GM23338 (cell line): ENCODE data around the gene ESRP2. TPM values are rescaled to one million over a fixed set of nuclear protein-coding genes. Genes with fewer than 3 reads are reported as not detected.

Experiments used
- ATAC-seq: fragments of 200-7000 bp; cut with Tn5 transposase; 3 replicates; pipeline ENCODE4 v1.9.1; 2020
- DNase-seq: peaks from one replicate; pipeline ENCODE4 v3.0.0-alpha.2; 2015; ENCODE audit warnings: low spot score
- H2AFZ ChIP-seq: fragments of 200-600 bp; sonication (generic); 2 replicates; pipeline ENCODE4 v1.8.0; 2016; ENCODE audit warnings: antibody characterized with exemption, mild to moderate bottlenecking, moderate library complexity
- H3F3A ChIP-seq: fragments of 200-600 bp; sonication (generic); replicated peaks from 2 replicates; pipeline ENCODE4 v1.8.0; 2017; ENCODE audit warnings: antibody characterized with exemption, mixed run types, low read depth
- H3K27ac ChIP-seq: fragments of 200-600 bp; sonication (generic); 2 replicates; pipeline ENCODE4 v1.6.1; 2016; ENCODE audit warnings: low read depth
- H3K27me3 ChIP-seq: fragments of 200-600 bp; sonication (generic); 2 replicates; pipeline ENCODE4 v1.8.0; 2016; ENCODE audit warnings: mild to moderate bottlenecking, mixed run types, moderate library complexity; ENCODE audit not compliant: insufficient read depth
- H3K36me3 ChIP-seq: fragments of 200-600 bp; sonication (generic); 2 replicates; pipeline ENCODE4 v1.8.0; 2016; ENCODE audit warnings: mild to moderate bottlenecking; ENCODE audit not compliant: insufficient read depth
- H3K4me1 ChIP-seq: fragments of 200-600 bp; sonication (generic); 2 replicates; pipeline ENCODE4 v1.8.0; 2016; ENCODE audit warnings: mild to moderate bottlenecking, moderate library complexity; ENCODE audit not compliant: insufficient read depth
- H3K4me2 ChIP-seq: fragments of 200-600 bp; sonication (generic); 2 replicates; pipeline ENCODE4 v1.7.1; 2017; ENCODE audit warnings: mixed run types
- H3K4me3 ChIP-seq: fragments of 200-600 bp; sonication (generic); 2 replicates; pipeline ENCODE4 v1.6.1; 2016; ENCODE audit warnings: mixed run types
- H3K79me2 ChIP-seq: fragments of 200-600 bp; sonication (generic); replicated peaks from 2 replicates; pipeline ENCODE4 v1.8.0; 2017; ENCODE audit warnings: mild to moderate bottlenecking; ENCODE audit not compliant: insufficient read depth
- H3K9me2 ChIP-seq: fragments of 200-600 bp; sonication (generic); 2 replicates; pipeline ENCODE4 v1.8.0; 2017; ENCODE audit not compliant: insufficient read depth
- H4K20me1 ChIP-seq: fragments of 200-600 bp; sonication (generic); replicated peaks from 2 replicates; pipeline ENCODE4 v1.8.0; 2017; ENCODE audit warnings: mild to moderate bottlenecking; ENCODE audit not compliant: insufficient read depth
- H3K27ac Mint-ChIP-seq: 2 replicates; pipeline ENCODE4 v1.8.0; 2020; ENCODE audit warnings: inconsistent platforms, mild to moderate bottlenecking, moderate library complexity, mixed read lengths
- H3K27me3 Mint-ChIP-seq: 3 replicates; pipeline ENCODE4 v1.8.0; 2022; ENCODE audit warnings: low read depth, mild to moderate bottlenecking, moderate library complexity, mixed read lengths, inconsistent platforms; ENCODE audit not compliant: insufficient read depth, poor library complexity
- H3K36me3 Mint-ChIP-seq: 3 replicates; pipeline ENCODE4 v1.8.0; 2021; ENCODE audit warnings: low read depth, mild to moderate bottlenecking, inconsistent platforms, moderate library complexity, mixed read lengths
- H3K4me1 Mint-ChIP-seq: 3 replicates; pipeline ENCODE4 v1.8.0; 2020; ENCODE audit warnings: mild to moderate bottlenecking, inconsistent platforms, mixed read lengths
- H3K4me3 Mint-ChIP-seq: 3 replicates; pipeline ENCODE4 v1.8.0; 2021; ENCODE audit warnings: moderate library complexity, mild to moderate bottlenecking, inconsistent platforms, mixed read lengths
- H3K9me3 Mint-ChIP-seq: 3 replicates; pipeline ENCODE4 v1.8.0; 2020; ENCODE audit warnings: moderate library complexity, mild to moderate bottlenecking, inconsistent platforms, mixed read lengths
- CREB1 ChIP-seq: fragments of 250-450 bp; sonication (Bioruptor Pico); IDR thresholded peaks from 2 replicates; pipeline ENCODE4 v1.5.0; 2020; ENCODE audit warnings: low read depth, mild to moderate bottlenecking, moderate library complexity
- CTCF ChIP-seq, 2 experiments: fragments of 200-600 bp in 1 of 2; sonication (generic) in 1 of 2; conservative IDR thresholded peaks; 2 replicates each; pipeline versions ENCODE4 v1.5.1 to v1.6.1; 2016 to 2017; ENCODE audit warnings: antibody characterized with exemption in 2 of 2, low read depth in 2 of 2, mild to moderate bottlenecking in 2 of 2, moderate library complexity in 1 of 2
- ETS1 ChIP-seq: IDR thresholded peaks from 2 replicates; pipeline ENCODE4 v1.6.1; 2016; ENCODE audit warnings: antibody characterized with exemption
- EZH2 ChIP-seq: fragments of 200-600 bp; sonication (generic); IDR thresholded peaks from one replicate; pipeline ENCODE4 v1.8.0; 2017; ENCODE audit warnings: antibody characterized with exemption, mild to moderate bottlenecking, low read depth; ENCODE audit not compliant: unreplicated experiment
- EZH2phosphoT487 ChIP-seq: fragments of 200-600 bp; sonication (generic); IDR thresholded peaks from one replicate; pipeline ENCODE4 v1.8.1; 2018; ENCODE audit warnings: antibody characterized with exemption; ENCODE audit not compliant: unreplicated experiment
- JUNB ChIP-seq: IDR thresholded peaks from one replicate; pipeline ENCODE4 v1.6.1; 2016; ENCODE audit warnings: antibody characterized with exemption; ENCODE audit not compliant: unreplicated experiment
- NANOG ChIP-seq: IDR thresholded peaks from 2 replicates; pipeline ENCODE4 v1.6.1; 2016; ENCODE audit warnings: antibody characterized with exemption, borderline replicate concordance
- POLR2AphosphoS5 ChIP-seq: IDR thresholded peaks from 2 replicates; pipeline ENCODE4 v1.6.1; 2016; ENCODE audit warnings: antibody characterized with exemption, low read depth
- REST ChIP-seq: IDR thresholded peaks from one replicate; pipeline ENCODE4 v1.6.1; 2018; ENCODE audit warnings: antibody characterized with exemption; ENCODE audit not compliant: unreplicated experiment
- STAT1 ChIP-seq: IDR thresholded peaks from one replicate; pipeline ENCODE4 v1.6.1; 2016; ENCODE audit warnings: antibody characterized with exemption; ENCODE audit not compliant: unreplicated experiment
- ZNF114 ChIP-seq: fragments of 250-450 bp; sonication (Bioruptor Pico); IDR thresholded peaks from 2 replicates; pipeline ENCODE4 v1.5.0; 2020; ENCODE audit warnings: mild to moderate bottlenecking, moderate library complexity
- ZNF331 ChIP-seq: fragments of 250-450 bp; sonication (Bioruptor Pico); IDR thresholded peaks from 2 replicates; pipeline ENCODE4 v1.5.0; 2020; ENCODE audit warnings: low read depth, mild to moderate bottlenecking, moderate library complexity
- ZNF462 ChIP-seq: fragments of 250-450 bp; sonication (Bioruptor Pico); IDR thresholded peaks from 2 replicates; pipeline ENCODE4 v1.5.0; 2020; ENCODE audit warnings: mild to moderate bottlenecking, moderate library complexity
- polyA plus RNA-seq: library from polyadenylated mRNA; unstranded; fragments of >200 nt; fragmentation: Nextera tagmentation; extraction: Ambion mirVana; gene quantifications from 2 replicates; pipeline ENCODE4 v1.2.1, GENCODE V29; 2016
- total RNA-seq: library from RNA; depleted of rRNA; stranded (reverse); fragments of >200 nt; shearing (Covaris generic); gene quantifications from 2 replicates; pipeline ENCODE4 v1.2.3, GENCODE V29; 2014

The ESRP2 gene
- total and polyA plus RNA-seq, 2 experiments from 2014 or later, result 16.2 to 44.0 TPM

GRCh38 chr16:68285683-68286082, 49.8 kb upstream of the ESRP2 start:
- Histone ChIP-seq H3K4me2 (no peak overlapping the region), H3F3A (no peaks in the 10 kb centered on the region), H3K4me1 (no peaks in the 10 kb centered on the region), H2AFZ (no peak overlapping the region), H3K9me2 (no peaks in the 10 kb centered on the region), H3K36me3 (peaks cover 4% of the 10 kb centered on the region; the same call in 1 of the 2 replicates), H3K27ac (no peak overlapping the region), H3K4me3 (no peak overlapping the region), H4K20me1 (peaks cover 6% of the 10 kb centered on the region; the same call in 1 of the 2 replicates), H3K27me3 (no peaks in the 10 kb centered on the region), H3K79me2 (no peaks in the 10 kb centered on the region)
- TF ChIP-seq ZNF462 (CRISPR knock-in tag), result no peak
- no peak for TF ChIP-seq POLR2AphosphoS5
- no peak for TF ChIP-seq CREB1 (CRISPR knock-in tag)
- TF ChIP-seq JUNB, result no peak
- TF ChIP-seq CTCF (conservative IDR thresholded peaks at IDR 0.05; ENCODE audit: low read depth in 2 of 2), result no peak
- TF ChIP-seq EZH2, result no peak
- TF ChIP-seq REST, result no peak
- TF ChIP-seq NANOG, result no peak
- no peak for TF ChIP-seq ZNF331 (CRISPR knock-in tag)
- TF ChIP-seq EZH2phosphoT487, result no peak
- no peak for TF ChIP-seq STAT1
- TF ChIP-seq ETS1, result no peak
- TF ChIP-seq ZNF114 (CRISPR knock-in tag), result no peak
- Mint-ChIP-seq H3K9me3 (no peaks in the 10 kb centered on the region), H3K4me3 (no peak overlapping the region), H3K36me3 (peaks cover 23% of the 10 kb centered on the region; the same call in 2 of the 3 replicates), H3K27ac (no peak overlapping the region), H3K4me1 (peaks cover 8% of the 10 kb centered on the region), H3K27me3 (no peaks in the 10 kb centered on the region)
- ATAC-seq (no peak), DNase-seq (no peak)
